BE2C (cell line): ENCODE data around the gene PLCB1.

Experiments used
- DNase-seq: peaks from one replicate; pipeline ENCODE4 v3.0.0-alpha.2; 2020
- H3K27me3 ChIP-seq: fragments of 250-450 bp; sonication (Bioruptor Pico); 2 replicates; pipeline ENCODE4 v1.5.1; 2020; ENCODE audit warnings: mild to moderate bottlenecking
- H3K36me3 ChIP-seq: fragments of 250-450 bp; sonication (Bioruptor Pico); 2 replicates; pipeline ENCODE4 v1.5.1; 2020; ENCODE audit warnings: mild to moderate bottlenecking
- H3K4me1 ChIP-seq: fragments of 250-450 bp; sonication (Bioruptor Pico); 2 replicates; pipeline ENCODE4 v1.5.1; 2020
- H3K4me3 ChIP-seq: 2 replicates; pipeline ENCODE4 v1.5.1; 2011; ENCODE audit warnings: low read depth, low read length
- H3K9me3 ChIP-seq: fragments of 250-450 bp; sonication (Bioruptor Pico); 2 replicates; pipeline ENCODE4 v1.5.1; 2020
- TF ChIP-seq, protein P1 (sequence below): IDR thresholded peaks from 2 replicates; pipeline ENCODE4 v1.5.1; 2012; ENCODE audit warnings: mild to moderate bottlenecking, low read depth, low read length

Gene PLCB1

GRCh38 chr20:8862092-8862491 lies 730.0 kb downstream of the PLCB1 start:
- TF ChIP-seq, protein P1, sequence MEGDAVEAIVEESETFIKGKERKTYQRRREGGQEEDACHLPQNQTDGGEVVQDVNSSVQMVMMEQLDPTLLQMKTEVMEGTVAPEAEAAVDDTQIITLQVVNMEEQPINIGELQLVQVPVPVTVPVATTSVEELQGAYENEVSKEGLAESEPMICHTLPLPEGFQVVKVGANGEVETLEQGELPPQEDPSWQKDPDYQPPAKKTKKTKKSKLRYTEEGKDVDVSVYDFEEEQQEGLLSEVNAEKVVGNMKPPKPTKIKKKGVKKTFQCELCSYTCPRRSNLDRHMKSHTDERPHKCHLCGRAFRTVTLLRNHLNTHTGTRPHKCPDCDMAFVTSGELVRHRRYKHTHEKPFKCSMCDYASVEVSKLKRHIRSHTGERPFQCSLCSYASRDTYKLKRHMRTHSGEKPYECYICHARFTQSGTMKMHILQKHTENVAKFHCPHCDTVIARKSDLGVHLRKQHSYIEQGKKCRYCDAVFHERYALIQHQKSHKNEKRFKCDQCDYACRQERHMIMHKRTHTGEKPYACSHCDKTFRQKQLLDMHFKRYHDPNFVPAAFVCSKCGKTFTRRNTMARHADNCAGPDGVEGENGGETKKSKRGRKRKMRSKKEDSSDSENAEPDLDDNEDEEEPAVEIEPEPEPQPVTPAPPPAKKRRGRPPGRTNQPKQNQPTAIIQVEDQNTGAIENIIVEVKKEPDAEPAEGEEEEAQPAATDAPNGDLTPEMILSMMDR = no peak
- no peaks in the 10 kb centered on the region for H3K36me3 ChIP-seq
- no peaks in the 10 kb centered on the region for H3K9me3 ChIP-seq
- H3K27me3 ChIP-seq = no peaks in the 10 kb centered on the region
- H3K4me3 ChIP-seq = no peak overlapping the region
- H3K4me1 ChIP-seq = 0 out of 2 replicates have a peak, but pooled peaks cover 2% of the 10 kb centered on the region
- no peak for DNase-seq

GRCh38 chr20:8865636-8866035 lies 733.6 kb downstream of the PLCB1 start:
- Histone ChIP-seq H3K4me3 (no peak overlapping the region), H3K4me1 (no peaks in the 10 kb centered on the region), H3K9me3 (no peaks in the 10 kb centered on the region), H3K27me3 (no peaks in the 10 kb centered on the region), H3K36me3 (no peaks in the 10 kb centered on the region)
- DNase-seq = no peak
- TF ChIP-seq, protein P1 = no peak

DNA sequence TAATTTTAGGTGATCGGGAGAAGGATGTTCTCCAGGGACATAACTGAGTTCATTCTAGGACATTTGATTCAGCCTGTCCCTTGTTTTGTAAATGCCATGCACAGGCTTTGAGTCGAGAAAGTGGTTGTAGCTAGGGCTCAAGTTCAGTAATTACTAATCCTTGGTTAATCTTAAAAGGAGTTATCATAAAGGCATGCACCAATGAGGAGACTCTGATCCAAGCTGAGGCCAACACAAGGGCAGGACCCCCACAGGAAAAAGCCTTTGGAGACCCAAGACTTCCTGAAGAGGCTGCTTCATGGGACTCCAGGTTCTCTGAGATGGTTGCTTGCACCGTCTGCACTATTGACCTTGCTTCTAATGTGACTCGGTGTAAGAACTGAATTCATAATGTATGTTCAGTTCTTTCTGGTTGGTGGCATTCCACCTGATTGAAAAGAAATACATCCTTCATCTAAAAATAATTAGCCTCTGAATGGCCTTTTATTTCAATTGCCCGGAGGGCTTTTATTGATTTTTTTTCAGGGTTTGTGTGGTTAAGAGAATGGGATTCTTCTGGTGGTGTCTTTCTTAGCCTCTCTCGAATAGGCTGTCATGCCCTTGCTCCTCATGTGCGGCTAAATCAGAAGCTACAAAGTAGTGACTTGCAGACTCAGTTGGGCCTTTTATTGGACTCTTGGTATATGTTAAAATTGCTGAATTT lies 735.1 kb downstream of the PLCB1 start:
- no peak overlapping the region for H3K4me3 ChIP-seq
- DNase-seq = no peak
- no peaks in the 10 kb centered on the region for H3K4me1 ChIP-seq
- no peaks in the 10 kb centered on the region for H3K9me3 ChIP-seq
- H3K27me3 ChIP-seq = no peaks in the 10 kb centered on the region
- TF ChIP-seq, protein P1 = no peak
- H3K36me3 ChIP-seq = no peaks in the 10 kb centered on the region

- Histone ChIP-seq H3K9me3 (no peaks in the 10 kb centered on the region), H3K4me1 (peaks cover 4% of the 10 kb centered on the region; the same call in 1 of the 2 replicates), H3K36me3 (no peaks in the 10 kb centered on the region), H3K4me3 (no peak overlapping the region), H3K27me3 (no peaks in the 10 kb centered on the region)
- DNase-seq = no peak
- TF ChIP-seq, protein P1 = no peak
These were observed 738.6 kb downstream of the PLCB1 start for GRCh38 chr20:8870652-8871051.

DNA sequence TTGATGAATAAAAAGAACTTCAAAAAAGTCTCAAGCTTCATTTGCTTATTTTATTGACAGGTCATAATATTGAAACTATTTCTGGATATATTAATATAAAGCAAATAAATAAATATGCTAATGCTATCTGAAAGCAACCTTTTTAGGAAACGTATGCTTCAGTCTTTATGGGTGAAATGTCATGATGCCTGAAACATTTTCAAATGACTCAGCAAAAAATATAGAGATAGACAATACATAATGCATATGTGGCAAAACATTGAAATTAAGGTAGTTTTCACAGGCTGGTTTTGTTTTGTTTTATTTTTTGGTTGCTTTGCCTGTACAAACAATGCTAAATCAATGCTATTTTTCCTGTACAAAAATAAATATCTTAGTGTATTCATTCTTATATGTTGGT lies 742.4 kb downstream of the PLCB1 start:
- DNase-seq = no peak
- H3K36me3 ChIP-seq = no peaks in the 10 kb centered on the region
- peaks cover 4% of the 10 kb centered on the region; the same call in 1 of the 2 replicates for H3K4me1 ChIP-seq
- H3K27me3 ChIP-seq = no peaks in the 10 kb centered on the region
- H3K4me3 ChIP-seq = no peak overlapping the region
- TF ChIP-seq, protein P1 = no peak
- H3K9me3 ChIP-seq = no peaks in the 10 kb centered on the region

GRCh38 chr20:8875586-8875985 lies 743.5 kb downstream of the PLCB1 start:
- DNase-seq = no peak
- no peaks in the 10 kb centered on the region for H3K27me3 ChIP-seq
- TF ChIP-seq, protein P1 = no peak
- H3K9me3 ChIP-seq = no peaks in the 10 kb centered on the region
- peaks cover 4% of the 10 kb centered on the region; the same call in 1 of the 2 replicates for H3K4me1 ChIP-seq
- no peaks in the 10 kb centered on the region for H3K36me3 ChIP-seq
- no peak overlapping the region for H3K4me3 ChIP-seq
